Gastrocnemius medialis (tissue), 4 donors: ENCODE measurements around the gene EPHA4. TPM values are rescaled to one million over a fixed set of nuclear protein-coding genes. Genes with fewer than 3 reads are reported as not detected.

Experiments
- ATAC-seq, 2 donors: fragments of 150-250 bp; one replicate each; pipeline ENCODE4 v1.9.1; 2016
- DNase-seq, 2 donors: peaks; one replicate each; pipeline ENCODE4 v3.0.0-alpha.2; 2019
- H3K27ac ChIP-seq, 4 donors: fragments of 200-600 bp; sonication (generic); 1 replicate in 1 of 4; 2 replicates in 3 of 4; pipeline ENCODE4 v1.5.1; 2016 to 2018; ENCODE audit warnings: mild to moderate bottlenecking in 2 of 4, moderate library complexity in 1 of 4
- H3K27me3 ChIP-seq, 3 donors: fragments of 200-600 bp; sonication (generic) in 2 of 3; 1 replicate in 1 of 3; 2 replicates in 2 of 3; pipeline versions ENCODE4 v1.5.1 to v1.6.0; 2016 to 2019; ENCODE audit warnings: mild to moderate bottlenecking in 1 of 3, moderate library complexity in 1 of 3
- H3K36me3 ChIP-seq, 2 donors: fragments of 200-600 bp; sonication (generic) in 1 of 2; one replicate each; pipeline ENCODE4 v1.5.1; 2017 to 2018
- H3K4me1 ChIP-seq, 2 donors: fragments of 200-600 bp; sonication (generic) in 1 of 2; one replicate each; pipeline ENCODE4 v1.5.1; 2016 to 2017; ENCODE audit warnings: mild to moderate bottlenecking in 2 of 2
- H3K4me3 ChIP-seq, 4 donors: fragments of 200-600 bp; sonication (generic) in 3 of 4; 1 replicate in 1 of 4; 2 replicates in 3 of 4; pipeline ENCODE4 v1.5.1; 2016 to 2019; ENCODE audit warnings: mild to moderate bottlenecking in 2 of 4
- H3K9me3 ChIP-seq, 3 donors: fragments of 200-600 bp; sonication (generic) in 2 of 3; 1 replicate in 1 of 3; 2 replicates in 2 of 3; pipeline ENCODE4 v1.5.1; 2016 to 2019
- CTCF ChIP-seq, 5 experiments: fragments of 450-650 bp in 3 of 5; fragments of 200-600 bp in 2 of 5; sonication (generic) in 2 of 5; IDR thresholded peaks in 4 of 5; conservative IDR thresholded peaks in 1 of 5; 1 replicate in 4 of 5; 2 replicates in 1 of 5; pipeline ENCODE4 v1.5.1; 2016 to 2019; ENCODE audit warnings: antibody characterized with exemption in 5 of 5, mild to moderate bottlenecking in 3 of 5, moderate library complexity in 3 of 5
- POLR2A ChIP-seq, 2 donors: fragments of 450-650 bp; IDR thresholded peaks; one replicate each; pipeline ENCODE4 v1.6.1; 2017; ENCODE audit warnings: antibody characterized with exemption in 2 of 2, mild to moderate bottlenecking in 2 of 2, moderate library complexity in 2 of 2
- in situ Hi-C, 4 donors: fragments of 200-750 bp; cut with MboI; loops; one replicate each; pipeline versions ENCODE4 v1.15.0 to v1.8.0; 2017; ENCODE audit warnings: low sequenced_read_pairs in 4 of 4
- intact Hi-C: fragments of 100-400 bp; cut with DNase I; formaldehyde crosslinking; loops from one replicate; pipeline ENCODE4 v1.15.1; 2023; ENCODE audit warnings: low total_unique reads
- total RNA-seq, 4 donors: library from RNA; depleted of rRNA; stranded (reverse); fragments of >200 nt; gene quantifications; one replicate each; pipeline versions ENCODE4 v1.1.0 to v1.2.3, GENCODE V29; 2016

Gene EPHA4
- total RNA-seq, 4 donors from 2014 or later, result 6.3 to 18.8 (median 13.0) TPM

GRCh38 chr2:221606424-221606823, 34.3 kb upstream of the EPHA4 start:
- DNase-seq (no peak), ATAC-seq (no peak)
- in situ Hi-C loops (no loop called here), intact Hi-C loops (no loop called here)
- H3K9me3 ChIP-seq, result no peaks in the 10 kb centered on the region
- no peaks in the 10 kb centered on the region for H3K4me1 ChIP-seq
- H3K4me3 ChIP-seq, result no peak overlapping the region
- H3K36me3 ChIP-seq, result no peaks in the 10 kb centered on the region
- no peak overlapping the region for H3K27ac ChIP-seq
- no peak for TF ChIP-seq CTCF (IDR thresholded peaks at IDR 0.05 in 4 of 5, conservative IDR thresholded peaks at IDR 0.05 in 1 of 5)
- no peak for TF ChIP-seq POLR2A (IDR thresholded peaks at IDR 0.05)
- no peaks in the 10 kb centered on the region for H3K27me3 ChIP-seq

GRCh38 chr2:221605751-221606240, 33.7 kb upstream of the EPHA4 start:
- no peaks in the 10 kb centered on the region for H3K36me3 ChIP-seq
- no peak for ATAC-seq
- no peak overlapping the region for H3K27ac ChIP-seq
- DNase-seq, result no peak
- intact Hi-C loops (no loop called here), in situ Hi-C loops (no loop called here)
- TF ChIP-seq CTCF (IDR thresholded peaks at IDR 0.05 in 4 of 5, conservative IDR thresholded peaks at IDR 0.05 in 1 of 5) (no peak), POLR2A (IDR thresholded peaks at IDR 0.05) (no peak)
- no peak overlapping the region for H3K4me3 ChIP-seq
- no peaks in the 10 kb centered on the region for H3K27me3 ChIP-seq
- no peaks in the 10 kb centered on the region for H3K9me3 ChIP-seq
- H3K4me1 ChIP-seq, result no peaks in the 10 kb centered on the region

- no peak for DNase-seq
- ATAC-seq, result no peak
- no peaks in the 10 kb centered on the region for H3K4me1 ChIP-seq
- no peaks in the 10 kb centered on the region for H3K9me3 ChIP-seq
- no peaks in the 10 kb centered on the region for H3K36me3 ChIP-seq
- no peaks in the 10 kb centered on the region for H3K27me3 ChIP-seq
- intact Hi-C loops, result no loop called here
- in situ Hi-C loops, result no loop called here
- H3K27ac ChIP-seq, result no peak overlapping the region
- H3K4me3 ChIP-seq, result no peak overlapping the region
- TF ChIP-seq POLR2A (IDR thresholded peaks at IDR 0.05) (no peak), CTCF (IDR thresholded peaks at IDR 0.05 in 4 of 5, conservative IDR thresholded peaks at IDR 0.05 in 1 of 5) (no peak)
Observed at GRCh38 chr2:221602938-221603337, 30.8 kb upstream of the EPHA4 start.

GRCh38 chr2:221601376-221601775, 29.3 kb upstream of the EPHA4 start:
- H3K9me3 ChIP-seq, result no peaks in the 10 kb centered on the region
- H3K4me1 ChIP-seq, result no peaks in the 10 kb centered on the region
- in situ Hi-C loops, result no loop called here
- H3K4me3 ChIP-seq, result no peak overlapping the region
- TF ChIP-seq CTCF (IDR thresholded peaks at IDR 0.05 in 4 of 5, conservative IDR thresholded peaks at IDR 0.05 in 1 of 5) (no peak), POLR2A (IDR thresholded peaks at IDR 0.05) (no peak)
- H3K36me3 ChIP-seq, result no peaks in the 10 kb centered on the region
- ATAC-seq (no peak), DNase-seq (no peak)
- intact Hi-C loops, result no loop called here
- no peak overlapping the region for H3K27ac ChIP-seq
- no peaks in the 10 kb centered on the region for H3K27me3 ChIP-seq

GRCh38 chr2:221600388-221600787, 28.3 kb upstream of the EPHA4 start:
- TF ChIP-seq CTCF (IDR thresholded peaks at IDR 0.05 in 4 of 5, conservative IDR thresholded peaks at IDR 0.05 in 1 of 5), result no peak
- no peak for TF ChIP-seq POLR2A (IDR thresholded peaks at IDR 0.05)
- no peak for ATAC-seq
- Histone ChIP-seq H3K36me3 (no peaks in the 10 kb centered on the region), H3K27ac (no peak overlapping the region), H3K4me1 (no peaks in the 10 kb centered on the region), H3K4me3 (no peak overlapping the region), H3K27me3 (no peaks in the 10 kb centered on the region), H3K9me3 (no peaks in the 10 kb centered on the region)
- intact Hi-C loops (no loop called here), in situ Hi-C loops (no loop called here)
- DNase-seq, result no peak
